IMR-90 (cell line): ENCODE measurements around the gene RNF17. TPM values are rescaled to one million over a fixed set of nuclear protein-coding genes. Genes with fewer than 3 reads are reported as not detected.

Source experiments
- ATAC-seq: fragments of 200-7000 bp; cut with Tn5 transposase; 2 replicates; pipeline ENCODE4 v1.9.1; 2020; ENCODE audit warnings: low read depth, mild to moderate bottlenecking, moderate library complexity
- BruUV-seq: library from RNA; stranded (reverse); fragments of 400-500 nt; replicated peaks from 2 replicates; lab custom pipeline; 2021; lab: Mats Ljungman, UMichigan
- CTCF ChIA-PET: fragments of 300-600 bp; formaldehyde crosslinking; extraction: SDS; loops from one replicate; lab custom pipeline; 2021; ENCODE audit warnings: antibody characterized with exemption; lab: Yijun Ruan, JAX
- POLR2A ChIA-PET: fragments of 300-600 bp; sonication (Branson Sonifier 250); formaldehyde crosslinking; loops from one replicate; lab custom pipeline; 2022; ENCODE audit warnings: antibody characterized with exemption; ENCODE audit not compliant: unreplicated experiment; lab: Charles Lee
- DNase-seq: peaks from one replicate; pipeline ENCODE4 v3.0.0; 2013
- H2AFZ ChIP-seq: replicated peaks from 2 replicates; pipeline ENCODE3; 2013; ENCODE audit warnings: low read length, mild to moderate bottlenecking; ENCODE audit not compliant: poor library complexity
- H2AK5ac ChIP-seq: 2 replicates; pipeline ENCODE4 v1.6.1; 2013; ENCODE audit warnings: low read depth, low read length, inconsistent platforms
- H2AK9ac ChIP-seq: replicated peaks from 2 replicates; pipeline ENCODE3; 2013; ENCODE audit warnings: mild to moderate bottlenecking, low read depth, low read length, moderate library complexity; ENCODE audit not compliant: poor library complexity
- H2BK120ac ChIP-seq: 2 replicates; pipeline ENCODE4 v1.6.1; 2013; ENCODE audit warnings: low read depth, low read length, inconsistent platforms
- H2BK15ac ChIP-seq: 3 replicates; pipeline ENCODE4 v1.6.1; 2013; ENCODE audit warnings: low read depth, low read length, inconsistent platforms
- H2BK20ac ChIP-seq: 2 replicates; pipeline ENCODE4 v1.6.1; 2013; ENCODE audit warnings: low read depth, mild to moderate bottlenecking, inconsistent platforms, low read length, moderate library complexity
- H2BK5ac ChIP-seq: 2 replicates; pipeline ENCODE4 v1.6.1; 2013; ENCODE audit warnings: mild to moderate bottlenecking, low read depth, low read length, inconsistent platforms; ENCODE audit not compliant: poor library complexity, severe bottlenecking
- H3K14ac ChIP-seq: replicated peaks from 2 replicates; pipeline ENCODE4 v1.6.1; 2013; ENCODE audit warnings: low read depth, low read length, inconsistent platforms
- H3K18ac ChIP-seq: 2 replicates; pipeline ENCODE4 v1.6.1; 2013; ENCODE audit warnings: low read depth, low read length, control low read depth
- H3K23ac ChIP-seq: 2 replicates; pipeline ENCODE4 v1.6.1; 2013; ENCODE audit warnings: low read depth, low read length, inconsistent platforms
- H3K27ac ChIP-seq: 2 replicates; pipeline ENCODE4 v1.5.1; 2013; ENCODE audit warnings: mild to moderate bottlenecking, control low read depth, low read length; ENCODE audit not compliant: insufficient read depth
- H3K27me3 ChIP-seq: 2 replicates; pipeline ENCODE4 v1.6.1; 2013; ENCODE audit warnings: low read length; ENCODE audit not compliant: control insufficient read depth, insufficient read depth
- H3K36me3 ChIP-seq: 2 replicates; pipeline ENCODE4 v1.6.1; 2013; ENCODE audit warnings: low read length, mixed read lengths; ENCODE audit not compliant: control insufficient read depth, insufficient read depth
- H3K4ac ChIP-seq: 2 replicates; pipeline ENCODE4 v1.6.1; 2013; ENCODE audit warnings: low read depth, low read length, inconsistent platforms
- H3K4me1 ChIP-seq: 2 replicates; pipeline ENCODE4 v1.6.1; 2013; ENCODE audit warnings: low read length, mixed read lengths; ENCODE audit not compliant: control insufficient read depth, insufficient read depth
- H3K4me2 ChIP-seq: 2 replicates; pipeline ENCODE4 v1.6.1; 2013; ENCODE audit warnings: low read depth, mild to moderate bottlenecking, control low read depth, low read length, moderate library complexity
- H3K4me3 ChIP-seq: 2 replicates; pipeline ENCODE4 v1.5.1; 2013; ENCODE audit warnings: low read depth, mild to moderate bottlenecking, control low read depth, low read length, moderate library complexity; ENCODE audit not compliant: insufficient read depth
- H3K56ac ChIP-seq: 2 replicates; pipeline ENCODE4 v1.6.1; 2013; ENCODE audit warnings: low read length, inconsistent platforms; ENCODE audit not compliant: insufficient read depth; ENCODE audit errors: extremely low read depth
- H3K79me1 ChIP-seq, 2 experiments: 2 replicates each; pipeline ENCODE4 v1.6.1; 2013; ENCODE audit warnings: low read length in 2 of 2, inconsistent platforms in 1 of 2, low read depth in 1 of 2
- H3K9ac ChIP-seq: 2 replicates; pipeline ENCODE4 v1.6.1; 2013; ENCODE audit warnings: low read depth, low read length, control low read depth
- H3K9me1 ChIP-seq: 2 replicates; pipeline ENCODE4 v1.6.1; 2013; ENCODE audit warnings: low read length, inconsistent platforms; ENCODE audit not compliant: insufficient read depth
- H3K9me3 ChIP-seq: 2 replicates; pipeline ENCODE4 v1.6.1; 2013; ENCODE audit warnings: low read length; ENCODE audit not compliant: control insufficient read depth, insufficient read depth
- H4K20me1 ChIP-seq: 2 replicates; pipeline ENCODE4 v1.6.1; 2013; ENCODE audit warnings: low read length, inconsistent platforms; ENCODE audit not compliant: insufficient read depth
- H4K5ac ChIP-seq: 2 replicates; pipeline ENCODE4 v1.6.1; 2013; ENCODE audit warnings: mild to moderate bottlenecking, low read depth, low read length, control low read depth
- H4K8ac ChIP-seq, 2 experiments: 2 replicates each; pipeline ENCODE4 v1.6.1; 2013; ENCODE audit warnings: low read depth in 2 of 2, low read length in 2 of 2, control low read depth in 1 of 2, inconsistent platforms in 1 of 2
- H4K91ac ChIP-seq: 2 replicates; pipeline ENCODE4 v1.6.1; 2013; ENCODE audit warnings: low read depth, low read length, inconsistent platforms; ENCODE audit not compliant: insufficient read depth
- CEBPB ChIP-seq: IDR thresholded peaks from 2 replicates; pipeline ENCODE4 v1.6.1; 2012; ENCODE audit warnings: low read depth, low read length, improper control_type of control experiment
- CTCF ChIP-seq: conservative IDR thresholded peaks from 2 replicates; pipeline ENCODE4 v1.5.1; 2012; ENCODE audit warnings: mild to moderate bottlenecking, low read depth, low read length, improper control_type of control experiment
- FOS ChIP-seq: fragments of 150-350 bp; IDR thresholded peaks from 2 replicates; pipeline ENCODE4 v1.6.1; 2016; ENCODE audit warnings: low read depth, low read length
- MAFK ChIP-seq: IDR thresholded peaks from 2 replicates; pipeline ENCODE4 v1.6.1; 2012; ENCODE audit warnings: low read depth, low read length, improper control_type of control experiment
- MAZ ChIP-seq: IDR thresholded peaks from 2 replicates; pipeline ENCODE4 v1.6.1; 2012; ENCODE audit warnings: low read depth, mild to moderate bottlenecking, low read length, improper control_type of control experiment, moderate library complexity, borderline replicate concordance
- NFE2L2 ChIP-seq: fragments of 150-350 bp; IDR thresholded peaks from 2 replicates; pipeline ENCODE4 v1.6.1; 2016; ENCODE audit warnings: low read depth, mild to moderate bottlenecking, low read length
- POLR2A ChIP-seq: IDR thresholded peaks from 2 replicates; pipeline ENCODE4 v1.6.1; 2012; ENCODE audit warnings: mild to moderate bottlenecking, low read depth, low read length
- RAD21 ChIP-seq: IDR thresholded peaks from 2 replicates; pipeline ENCODE4 v1.6.1; 2012; ENCODE audit warnings: low read length, improper control_type of control experiment
- WGBS, 2 experiments: methylation state at CpG; one replicate each; pipeline versions ENCODE4 v1.1.5 to v1.1.7; 2013; ENCODE audit warnings: missing lambda C conversion rate in 2 of 2; ENCODE audit not compliant: insufficient read length in 1 of 2; ENCODE audit errors: extremely low coverage in 2 of 2; 5-methylcytosine and 5-hydroxymethylcytosine counted together
- dilution Hi-C: fragments of 300-500 bp; cut with HindIII; formaldehyde crosslinking; loops from one replicate; pipeline ENCODE4 v1.14.3; 2018; ENCODE audit warnings: low sequenced_read_pairs; ENCODE audit not compliant: unreplicated experiment
- in situ Hi-C: fragments of 300-500 bp; cut with MboI; formaldehyde crosslinking; loops from 3 replicates; pipeline ENCODE4 v1.14.3; 2019; ENCODE audit warnings: low sequenced_read_pairs, inconsistent platforms, mixed read lengths
- intact Hi-C: fragments of 100-400 bp; cut with micrococcal nuclease; formaldehyde crosslinking; loops from 2 replicates; pipeline ENCODE4 v1.10.0; 2022
- polyA plus RNA-seq, 3 experiments: library from polyadenylated mRNA; depleted of rRNA; stranded (reverse); fragments of >200 nt; gene quantifications; 2 replicates each; pipeline ENCODE4 v1.2.3, GENCODE V29; 2012; ENCODE audit warnings: low replicate concordance in 1 of 3
- total RNA-seq: library from RNA; depleted of rRNA; stranded (reverse); fragments of >200 nt; gene quantifications from 2 replicates; pipeline ENCODE4 v1.2.3, GENCODE V29; 2012

RNF17 gene
- total and polyA plus RNA-seq, 2 of the 4 experiments (the other 2 are of a cell fraction), result 0.03 to 0.18 TPM

- no peak overlapping the region for H2BK20ac ChIP-seq
- TF ChIP-seq FOS, result no peak
- TF ChIP-seq RAD21, result no peak
- TF ChIP-seq CTCF, result no peak
- no peak for TF ChIP-seq MAFK
- TF ChIP-seq NFE2L2, result no peak
- TF ChIP-seq CEBPB, result peak; percentile 40
- no peak for TF ChIP-seq POLR2A
- TF ChIP-seq MAZ, result no peak
- ChIA-PET POLR2A (no interaction called here), CTCF (no interaction called here)
- no peak overlapping the region for H2AK5ac ChIP-seq
- H2AK9ac ChIP-seq, result no peak overlapping the region
- H3K4ac ChIP-seq, result no peak overlapping the region
- H3K4me1 ChIP-seq, result no peaks in the 10 kb centered on the region; the same call in 1 of the 2 replicates
- no peak overlapping the region for H2BK120ac ChIP-seq
- BruUV-seq, result no TSS peak
- H3K56ac ChIP-seq, result no peak overlapping the region
- no peak overlapping the region for H2AFZ ChIP-seq
- no peak overlapping the region for H3K4me2 ChIP-seq
- ATAC-seq, result no peak
- H3K9me1 ChIP-seq, result peaks cover 5% of the 10 kb centered on the region; the same call in 1 of the 2 replicates
- H2BK15ac ChIP-seq, result no peak overlapping the region
- no peak overlapping the region for H3K4me3 ChIP-seq
- H3K27ac ChIP-seq, result no peak overlapping the region
- H3K27me3 ChIP-seq, result no peaks in the 10 kb centered on the region
- no peak overlapping the region for H4K5ac ChIP-seq
- H3K9me3 ChIP-seq, result no peaks in the 10 kb centered on the region
- no peak overlapping the region for H4K8ac ChIP-seq
- no peak overlapping the region for H4K91ac ChIP-seq
- H3K9ac ChIP-seq, result no peak overlapping the region
- WGBS, 2 experiments, result no CpG with 5 or more reads among the region's 3 CpGs
- no peak overlapping the region for H2BK5ac ChIP-seq
- no peak overlapping the region for H3K18ac ChIP-seq
- no peak overlapping the region for H3K14ac ChIP-seq
- H3K23ac ChIP-seq, result no peak overlapping the region
- dilution Hi-C loops (no loop called here), intact Hi-C loops (no loop called here), in situ Hi-C loops (no loop called here)
- peaks cover 15 to 16% of the 10 kb centered on the region in 2 experiments for H3K79me1 ChIP-seq
- no peaks in the 10 kb centered on the region for H4K20me1 ChIP-seq
- DNase-seq, result peak; percentile 36
- peaks cover 12% of the 10 kb centered on the region for H3K36me3 ChIP-seq
These were observed 141.3 kb downstream of the RNF17 start for GRCh38 chr13:24905242-24905641.
